ENCODE data around the gene SLC12A4.
"Not testable (repeated sequence)": the region's sequence is repeated elsewhere in the genome, so short reads cannot be mapped to it uniquely, and the experiment has no call there.

Gene SLC12A4

DNA sequence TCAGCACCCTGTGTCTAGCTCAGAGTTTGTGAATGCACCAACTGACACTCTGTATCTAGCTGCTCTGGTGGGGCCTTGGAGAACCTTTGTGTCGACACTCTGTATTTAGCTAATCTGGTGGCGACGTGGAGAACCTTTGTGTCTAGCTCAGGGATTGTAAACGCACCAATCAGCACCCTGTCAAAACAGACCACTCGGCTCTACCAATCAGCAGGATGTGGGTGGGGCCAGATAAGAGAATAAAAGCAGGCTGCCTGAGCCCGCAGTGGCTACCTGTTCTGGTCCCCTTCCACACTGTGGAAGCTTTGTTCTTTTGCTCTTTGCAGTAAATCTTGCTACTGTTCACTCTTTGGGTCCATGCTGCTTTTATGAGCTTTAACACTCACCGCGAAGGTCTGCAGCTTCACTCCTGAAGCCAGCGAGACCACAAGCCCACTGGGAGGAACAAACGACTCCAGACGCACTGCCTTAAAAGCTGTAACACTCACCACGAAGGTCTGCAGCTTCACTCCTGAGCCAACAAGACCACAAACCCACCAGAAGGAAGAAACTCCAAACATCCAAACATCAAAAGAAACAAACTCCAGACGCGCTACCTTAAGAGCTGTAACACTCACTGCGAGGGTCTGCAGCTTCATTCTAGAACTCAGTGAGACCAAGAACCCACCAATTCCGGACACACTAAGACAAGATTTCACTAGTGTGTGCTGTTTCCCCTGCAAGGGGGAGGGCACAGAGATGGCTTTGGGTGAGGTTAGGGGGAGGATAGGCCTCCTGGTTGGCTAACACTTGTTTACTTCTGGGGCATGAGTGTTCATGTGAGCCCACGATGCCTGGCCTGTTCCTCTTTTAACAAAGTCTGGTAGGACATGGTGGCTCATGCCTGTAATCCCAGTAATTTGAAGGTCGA is 30.6 kb upstream of the SLC12A4 start, which contains the start of gene DPEP2:
Gene DPEP2 (minus strand): TSS at position 706 of the 910 bp plus-strand sequence. CDS start 6,272 bp downstream, outside the sequence.
- Histone ChIP-seq H3K4me3 (ENCODE audit: low read depth in 1 of 2, low read length in 2 of 2) (peak within 1 kb of the TSS; percentile 39 to 43), H3K4me1 (ENCODE audit: control insufficient read depth in 1 of 2, insufficient read depth in 2 of 2, low read length in 2 of 2) (peaks cover 8 to 16% of the 10 kb centered on the region in 2 donors), H3K9ac (ENCODE audit: low read depth in 1 of 2, low read length in 2 of 2) (peak within 1 kb of the TSS; percentile 12 to 37), H3K27ac (ENCODE audit: low read depth, low read length) (peak within 1 kb of the TSS; percentile 64)
- not testable (repeated sequence) for H3K9me3 ChIP-seq (ENCODE audit: control insufficient read depth in 1 of 2, low read length in 2 of 2); H3K27me3 ChIP-seq (ENCODE audit: control insufficient read depth in 1 of 2, insufficient read depth in 2 of 2, low read length in 2 of 2); H3K36me3 ChIP-seq (ENCODE audit: control insufficient read depth in 1 of 2, insufficient read depth in 2 of 2, low read length in 2 of 2)

DNA sequence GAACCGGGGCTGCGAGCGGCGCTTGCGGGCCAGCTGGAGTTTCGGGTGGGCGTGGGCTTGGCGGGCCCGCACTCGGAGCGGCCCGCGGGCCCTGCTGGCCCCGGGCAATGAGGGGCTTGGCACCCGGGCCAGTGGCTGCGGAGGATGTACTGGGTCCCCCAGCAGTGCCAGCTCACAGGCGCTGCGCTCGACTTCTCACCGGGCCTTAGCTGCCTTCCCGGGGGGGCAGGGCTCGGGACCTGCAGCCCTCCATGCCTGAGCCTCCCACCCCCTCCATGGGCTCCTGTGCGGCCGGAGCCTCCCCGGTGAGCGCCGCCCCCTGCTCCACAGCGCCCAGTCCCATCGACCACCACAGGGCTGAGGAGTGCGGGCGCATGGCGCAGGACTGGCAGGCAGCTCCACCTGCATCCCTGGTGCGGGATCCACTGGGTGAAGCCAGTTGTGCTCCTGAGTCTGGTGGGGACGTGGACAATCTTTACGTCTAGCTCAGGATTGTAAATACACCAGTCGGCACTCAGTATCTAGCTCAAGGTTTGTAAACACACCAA is 29.9 kb upstream of the SLC12A4 start:
- H3K36me3 ChIP-seq (ENCODE audit: control insufficient read depth in 1 of 2, insufficient read depth in 2 of 2, low read length in 2 of 2); H3K4me3 ChIP-seq (ENCODE audit: low read depth in 1 of 2, low read length in 2 of 2); H3K27me3 ChIP-seq (ENCODE audit: control insufficient read depth in 1 of 2, insufficient read depth in 2 of 2, low read length in 2 of 2); H3K9ac ChIP-seq (ENCODE audit: low read depth in 1 of 2, low read length in 2 of 2); H3K27ac ChIP-seq (ENCODE audit: low read depth, low read length); H3K9me3 ChIP-seq (ENCODE audit: control insufficient read depth in 1 of 2, low read length in 2 of 2): not testable (repeated sequence)
- peaks cover 15 to 23% of the 10 kb centered on the region in 2 donors for H3K4me1 ChIP-seq (ENCODE audit: control insufficient read depth in 1 of 2, insufficient read depth in 2 of 2, low read length in 2 of 2)

DNA sequence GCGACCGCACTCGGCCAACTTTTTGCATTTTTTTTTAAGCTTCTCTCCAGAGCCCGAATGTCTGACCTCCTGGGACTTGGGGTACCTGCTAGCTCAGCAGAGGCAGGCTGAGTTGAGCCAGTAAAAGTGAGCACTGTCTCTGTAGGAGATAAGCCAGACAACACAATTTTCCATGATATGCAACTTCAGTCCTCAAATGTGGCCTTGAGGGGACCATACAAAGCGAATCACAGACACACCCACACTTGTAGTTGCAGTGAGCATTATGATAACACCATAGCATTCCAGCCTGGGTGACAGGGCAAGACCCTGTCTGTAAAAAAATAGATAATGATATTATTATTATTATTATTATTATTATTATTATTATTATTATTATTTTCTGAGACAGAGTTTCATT is 28.2 kb upstream of the SLC12A4 start:
- no peak overlapping the region for H3K4me3 ChIP-seq (ENCODE audit: low read depth in 1 of 2, low read length in 2 of 2)
- no peak overlapping the region for H3K9ac ChIP-seq (ENCODE audit: low read depth in 1 of 2, low read length in 2 of 2)
- H3K9me3 ChIP-seq (ENCODE audit: control insufficient read depth in 1 of 2, low read length in 2 of 2) = no peaks in the 10 kb centered on the region
- peaks cover 15 to 30% of the 10 kb centered on the region in 2 donors for H3K4me1 ChIP-seq (ENCODE audit: control insufficient read depth in 1 of 2, insufficient read depth in 2 of 2, low read length in 2 of 2)
- no peaks in the 10 kb centered on the region for H3K36me3 ChIP-seq (ENCODE audit: control insufficient read depth in 1 of 2, insufficient read depth in 2 of 2, low read length in 2 of 2)
- no peaks in the 10 kb centered on the region for H3K27me3 ChIP-seq (ENCODE audit: control insufficient read depth in 1 of 2, insufficient read depth in 2 of 2, low read length in 2 of 2)
- no peak overlapping the region for H3K27ac ChIP-seq (ENCODE audit: low read depth, low read length)

DNA sequence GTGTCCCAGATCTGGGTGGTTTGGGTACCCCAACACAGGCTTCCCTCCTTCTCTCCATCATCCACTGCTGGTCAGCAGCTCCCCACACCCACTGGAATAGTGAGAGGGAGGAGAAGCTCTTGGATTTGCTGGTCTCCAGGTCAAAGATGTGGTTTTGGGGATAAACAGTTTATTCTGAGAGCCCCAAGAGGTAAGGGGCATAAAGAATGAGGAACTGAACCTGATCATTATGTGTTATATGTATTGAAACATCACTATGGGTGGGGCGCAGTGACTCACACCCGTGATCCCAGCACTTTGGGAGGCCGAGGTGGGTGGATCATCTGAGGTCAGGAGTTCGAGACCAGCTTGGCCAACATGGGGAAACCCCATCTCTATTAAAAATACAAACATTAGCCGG is 27.0 kb upstream of the SLC12A4 start:
- Histone ChIP-seq H3K9me3 (ENCODE audit: control insufficient read depth in 1 of 2, low read length in 2 of 2) (no peaks in the 10 kb centered on the region), H3K4me3 (ENCODE audit: low read depth in 1 of 2, low read length in 2 of 2) (no peak overlapping the region), H3K36me3 (ENCODE audit: control insufficient read depth in 1 of 2, insufficient read depth in 2 of 2, low read length in 2 of 2) (peaks cover 0 to 2% of the 10 kb centered on the region in 2 donors), H3K4me1 (ENCODE audit: control insufficient read depth in 1 of 2, insufficient read depth in 2 of 2, low read length in 2 of 2) (peaks cover 12 to 29% of the 10 kb centered on the region in 2 donors), H3K27me3 (ENCODE audit: control insufficient read depth in 1 of 2, insufficient read depth in 2 of 2, low read length in 2 of 2) (no peaks in the 10 kb centered on the region), H3K9ac (ENCODE audit: low read depth in 1 of 2, low read length in 2 of 2) (no peak overlapping the region), H3K27ac (ENCODE audit: low read depth, low read length) (no peak overlapping the region)

DNA sequence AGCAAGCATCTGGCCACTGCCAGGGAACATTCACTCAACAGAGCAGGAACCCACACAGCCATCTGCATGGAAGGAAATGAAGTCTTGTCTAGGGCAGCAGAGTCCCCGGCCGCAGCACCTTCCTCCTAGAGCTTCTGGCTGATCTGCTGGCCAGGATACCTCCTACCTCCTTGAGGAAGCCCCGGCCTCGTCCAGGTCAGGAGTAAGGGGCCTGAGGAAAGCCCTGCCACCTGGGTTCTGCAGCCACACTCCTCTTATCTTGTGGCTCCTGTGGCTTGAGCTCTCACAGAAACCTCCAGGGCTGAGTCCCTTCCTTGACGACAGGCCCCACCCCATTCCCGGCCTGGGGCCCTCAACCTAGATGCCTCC is 25.6 kb upstream of the SLC12A4 start:
- H3K36me3 ChIP-seq (ENCODE audit: control insufficient read depth in 1 of 2, insufficient read depth in 2 of 2, low read length in 2 of 2); H3K27ac ChIP-seq (ENCODE audit: low read depth, low read length); H3K27me3 ChIP-seq (ENCODE audit: control insufficient read depth in 1 of 2, insufficient read depth in 2 of 2, low read length in 2 of 2); H3K9me3 ChIP-seq (ENCODE audit: control insufficient read depth in 1 of 2, low read length in 2 of 2): not testable (repeated sequence)
- H3K9ac ChIP-seq (ENCODE audit: low read depth in 1 of 2, low read length in 2 of 2) = peak overlapping the region; percentile 43 to 68
- peaks cover 6 to 15% of the 10 kb centered on the region in 2 donors for H3K4me1 ChIP-seq (ENCODE audit: control insufficient read depth in 1 of 2, insufficient read depth in 2 of 2, low read length in 2 of 2)
- peak overlapping the region; percentile 65 to 71 for H3K4me3 ChIP-seq (ENCODE audit: low read depth in 1 of 2, low read length in 2 of 2)

DNA sequence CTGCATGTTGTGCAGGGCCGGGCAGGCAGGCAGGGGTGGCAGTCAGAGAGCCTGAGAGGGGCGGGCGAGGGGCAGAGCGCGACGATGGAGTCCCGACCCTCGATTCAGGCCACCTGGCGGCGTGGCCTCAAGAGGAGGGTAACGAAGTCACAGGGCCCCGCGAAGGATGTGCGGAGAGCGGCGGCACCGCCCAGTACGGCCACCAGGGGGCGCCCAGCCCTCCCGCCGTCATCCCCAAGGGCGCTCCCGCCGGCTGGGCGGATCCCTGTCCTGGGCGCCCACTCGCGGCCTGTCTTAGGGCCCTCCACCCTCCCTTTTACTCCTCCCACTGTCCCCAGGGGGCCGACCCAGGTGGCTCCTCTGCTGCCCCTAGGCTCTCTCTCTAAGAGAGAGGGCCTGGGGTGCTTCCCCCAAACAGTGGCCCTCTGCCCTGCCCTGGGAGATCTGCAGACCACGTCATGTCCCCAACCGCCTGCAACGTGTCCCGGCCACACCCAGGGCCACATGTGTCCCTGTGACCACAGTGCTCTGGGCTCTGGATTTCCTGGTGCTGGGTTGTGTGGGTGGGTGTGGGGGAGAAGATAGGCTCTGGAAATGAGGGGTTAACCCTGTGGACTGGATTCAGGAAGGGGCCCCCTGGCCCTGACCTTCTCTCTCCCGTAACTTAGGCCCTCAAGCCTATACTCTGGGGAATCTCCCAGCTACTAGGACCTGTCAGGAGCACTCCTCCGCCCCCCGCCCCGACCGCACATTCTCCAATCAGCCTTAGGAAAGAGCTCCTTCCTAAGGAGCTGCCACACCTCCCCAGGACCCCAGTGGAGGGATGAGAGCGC is 25.0 kb upstream of the SLC12A4 start:
- Histone ChIP-seq H3K9me3 (ENCODE audit: control insufficient read depth in 1 of 2, low read length in 2 of 2) (no peaks in the 10 kb centered on the region), H3K27ac (ENCODE audit: low read depth, low read length) (peak overlapping the region; percentile 50), H3K4me1 (ENCODE audit: control insufficient read depth in 1 of 2, insufficient read depth in 2 of 2, low read length in 2 of 2) (peaks cover 6 to 15% of the 10 kb centered on the region in 2 donors), H3K4me3 (ENCODE audit: low read depth in 1 of 2, low read length in 2 of 2) (peak overlapping the region; percentile 65 to 71), H3K9ac (ENCODE audit: low read depth in 1 of 2, low read length in 2 of 2) (peak overlapping the region; percentile 43 to 68), H3K27me3 (ENCODE audit: control insufficient read depth in 1 of 2, insufficient read depth in 2 of 2, low read length in 2 of 2) (no peaks in the 10 kb centered on the region), H3K36me3 (ENCODE audit: control insufficient read depth in 1 of 2, insufficient read depth in 2 of 2, low read length in 2 of 2) (peaks cover 0 to 2% of the 10 kb centered on the region in 2 donors)

DNA sequence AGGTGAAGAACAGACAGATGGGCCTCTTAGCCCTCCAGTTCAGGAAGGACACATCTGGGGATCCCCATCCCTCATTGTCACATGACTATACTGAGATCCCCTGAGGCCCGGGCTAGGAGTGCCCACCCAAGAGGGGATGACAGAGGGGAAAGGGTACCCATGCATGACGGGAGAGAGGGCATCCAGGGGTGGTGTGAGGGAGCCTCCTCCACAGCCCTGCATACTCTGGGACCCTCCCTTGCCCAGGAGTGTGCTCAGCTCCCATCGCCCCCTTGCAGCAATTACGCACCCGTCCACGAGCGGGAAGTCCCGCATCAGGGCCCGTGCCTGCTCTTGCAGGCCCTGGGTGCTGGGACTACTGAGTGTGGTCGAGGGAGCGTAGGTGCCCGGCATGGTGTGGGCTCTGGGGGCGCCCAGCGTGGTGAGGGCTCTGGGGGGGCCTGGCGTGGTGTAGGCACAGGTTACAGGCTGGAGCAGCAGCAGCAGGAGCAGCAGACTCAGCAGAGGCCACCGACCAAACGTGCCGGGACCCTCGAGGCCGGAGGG is 24.3 kb upstream of the SLC12A4 start:
- H3K4me3 ChIP-seq (ENCODE audit: low read depth in 1 of 2, low read length in 2 of 2) = peak overlapping the region; percentile 65 to 71
- H3K27ac ChIP-seq (ENCODE audit: low read depth, low read length) = no peak overlapping the region
- H3K9ac ChIP-seq (ENCODE audit: low read depth in 1 of 2, low read length in 2 of 2) = peak overlapping the region in 1 of 2 donors; percentile 27
- H3K36me3 ChIP-seq (ENCODE audit: control insufficient read depth in 1 of 2, insufficient read depth in 2 of 2, low read length in 2 of 2) = peaks cover 0 to 2% of the 10 kb centered on the region in 2 donors
- no peaks in the 10 kb centered on the region for H3K9me3 ChIP-seq (ENCODE audit: control insufficient read depth in 1 of 2, low read length in 2 of 2)
- H3K4me1 ChIP-seq (ENCODE audit: control insufficient read depth in 1 of 2, insufficient read depth in 2 of 2, low read length in 2 of 2) = peaks cover 6 to 15% of the 10 kb centered on the region in 2 donors
- H3K27me3 ChIP-seq (ENCODE audit: control insufficient read depth in 1 of 2, insufficient read depth in 2 of 2, low read length in 2 of 2) = no peaks in the 10 kb centered on the region

DNA sequence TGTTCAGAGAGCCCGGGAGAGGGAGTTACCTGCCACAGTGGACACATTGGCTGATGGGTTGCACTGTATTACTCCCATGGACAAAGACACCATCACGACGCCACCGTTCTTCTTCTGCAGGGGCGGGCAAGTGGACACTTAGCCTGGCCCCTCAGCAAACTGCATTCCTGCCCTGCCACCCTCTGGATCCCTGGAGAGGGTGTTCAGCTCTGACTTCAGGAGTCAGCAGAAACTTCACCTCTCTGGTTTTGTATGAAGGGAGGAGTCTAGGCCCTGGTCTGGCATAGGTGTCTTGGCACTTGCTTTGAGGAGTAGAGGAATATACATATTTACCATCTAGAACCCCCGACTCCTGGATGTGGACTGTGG is 21.6 kb upstream of the SLC12A4 start:
- Histone ChIP-seq H3K9ac (ENCODE audit: low read depth in 1 of 2, low read length in 2 of 2) (no peak overlapping the region), H3K27me3 (ENCODE audit: control insufficient read depth in 1 of 2, insufficient read depth in 2 of 2, low read length in 2 of 2) (no peaks in the 10 kb centered on the region), H3K9me3 (ENCODE audit: control insufficient read depth in 1 of 2, low read length in 2 of 2) (no peaks in the 10 kb centered on the region), H3K4me3 (ENCODE audit: low read depth in 1 of 2, low read length in 2 of 2) (no peak overlapping the region), H3K36me3 (ENCODE audit: control insufficient read depth in 1 of 2, insufficient read depth in 2 of 2, low read length in 2 of 2) (peaks cover 0 to 2% of the 10 kb centered on the region in 2 donors), H3K27ac (ENCODE audit: low read depth, low read length) (no peak overlapping the region), H3K4me1 (ENCODE audit: control insufficient read depth in 1 of 2, insufficient read depth in 2 of 2, low read length in 2 of 2) (peaks cover 6 to 15% of the 10 kb centered on the region in 2 donors)

DNA sequence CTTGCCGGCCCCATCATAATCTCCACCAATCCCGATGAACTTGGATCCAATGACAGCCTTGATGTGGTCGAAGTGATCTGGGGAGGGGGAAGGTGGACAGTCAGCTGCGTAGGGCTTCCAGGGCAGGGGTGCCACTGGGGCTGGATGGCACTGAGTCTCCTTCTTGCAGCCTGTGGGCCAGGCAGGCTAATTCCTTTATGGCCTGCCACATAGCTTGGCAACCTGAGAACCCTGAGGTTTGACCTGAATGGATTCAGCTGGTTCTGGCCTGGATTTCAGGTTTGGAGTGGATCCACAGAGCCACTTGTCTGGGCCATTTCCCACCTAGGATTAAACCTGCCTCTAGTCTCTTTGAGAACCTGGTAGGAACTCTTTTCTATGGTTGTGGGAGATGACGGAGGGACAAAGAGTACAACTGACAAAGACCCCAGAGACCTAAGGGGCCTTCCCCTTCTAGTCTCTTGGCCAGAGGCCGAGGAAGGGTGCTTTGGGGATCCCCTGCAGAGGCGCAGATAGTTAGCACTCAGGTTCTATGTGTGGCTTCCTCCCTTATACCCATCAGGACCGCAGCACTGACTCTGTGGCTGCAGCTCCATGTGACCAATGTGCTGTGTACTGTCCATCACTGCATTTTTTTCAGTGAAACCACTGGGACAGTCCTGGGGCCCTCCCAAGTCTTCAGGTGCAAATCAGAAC is 21.0 kb upstream of the SLC12A4 start:
- H3K9me3 ChIP-seq (ENCODE audit: control insufficient read depth in 1 of 2, low read length in 2 of 2) = no peaks in the 10 kb centered on the region
- no peak overlapping the region for H3K9ac ChIP-seq (ENCODE audit: low read depth in 1 of 2, low read length in 2 of 2)
- peaks cover 6 to 15% of the 10 kb centered on the region in 2 donors for H3K4me1 ChIP-seq (ENCODE audit: control insufficient read depth in 1 of 2, insufficient read depth in 2 of 2, low read length in 2 of 2)
- no peak overlapping the region for H3K27ac ChIP-seq (ENCODE audit: low read depth, low read length)
- H3K36me3 ChIP-seq (ENCODE audit: control insufficient read depth in 1 of 2, insufficient read depth in 2 of 2, low read length in 2 of 2) = peaks cover 0 to 2% of the 10 kb centered on the region in 2 donors
- no peak overlapping the region for H3K4me3 ChIP-seq (ENCODE audit: low read depth in 1 of 2, low read length in 2 of 2)
- no peaks in the 10 kb centered on the region for H3K27me3 ChIP-seq (ENCODE audit: control insufficient read depth in 1 of 2, insufficient read depth in 2 of 2, low read length in 2 of 2)

Measured in duodenal mucosa (tissue), 2 donors.